NT2/D1 (cell line): ENCODE results near the gene MBNL1.

Source experiments
- SUZ12 ChIP-seq: IDR thresholded peaks from 2 replicates; pipeline ENCODE4 v1.6.1; 2011; ENCODE audit not compliant: insufficient read length, insufficient read depth; ENCODE audit errors: extremely low read depth
- ZNF274 ChIP-seq: IDR thresholded peaks from 2 replicates; pipeline ENCODE4 v1.6.1; 2011; ENCODE audit warnings: mild to moderate bottlenecking, low read depth, low read length

DNA sequence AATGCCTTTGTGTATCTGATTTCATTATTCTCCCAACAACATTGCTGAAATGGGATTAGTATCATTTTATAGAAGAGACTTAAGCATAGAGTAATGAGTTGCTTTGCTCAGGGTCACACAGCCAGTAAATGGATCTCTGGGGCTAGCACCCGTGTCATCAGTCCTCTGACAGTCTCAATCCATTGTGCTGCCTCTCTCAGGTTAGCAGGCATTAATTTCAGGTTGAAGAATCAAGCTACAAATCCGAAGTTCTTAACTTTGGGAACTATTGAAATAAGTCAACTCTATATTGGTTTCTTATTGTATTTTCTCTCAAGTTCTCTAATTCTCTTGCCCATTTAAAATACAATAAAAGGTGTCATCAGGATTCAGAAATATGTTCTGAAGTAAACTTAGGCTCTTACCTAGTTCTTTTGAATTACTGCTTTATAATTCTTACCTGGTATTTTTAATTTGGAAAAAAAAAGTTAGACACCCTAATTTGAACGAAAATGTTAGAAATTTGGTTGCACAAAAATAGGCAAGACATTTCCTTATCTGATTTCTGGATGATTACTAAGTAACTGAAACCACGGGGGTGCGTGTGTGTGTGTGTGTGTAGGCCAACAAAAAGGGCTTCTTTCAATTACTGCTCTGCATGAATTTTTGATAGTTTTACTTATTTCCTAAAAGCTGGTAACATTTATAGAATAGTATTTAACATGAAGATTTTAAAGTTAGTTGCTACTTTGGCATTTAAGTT lies 189.8 kb downstream of the MBNL1 start:
- TF ChIP-seq ZNF274 (no peak), SUZ12 (no peak)
